ENCODE measurements around the gene RNF4.

Gene RNF4

GRCh38 chr4:2437475-2438215 is 31.3 kb upstream of the RNF4 start:
- CTCF ChIA-PET, result interaction anchor here (1.3 to 2.2 kb wide), 4 partner anchors 12 to 22 kb away, joined by 3 to 19 read pairs (median 8); partner anchors contain the start of gene CFAP99

GRCh38 chr4:2438822-2439718 is 29.8 kb upstream of the RNF4 start:
- peaks cover 0 to 12% (median 9%) of the 10 kb centered on the region in 4 experiments for H3K4me1 ChIP-seq (ENCODE audit: control extremely low read depth in 1 of 4, control insufficient read depth in 4 of 4, insufficient read depth in 4 of 4, low read length in 3 of 4)
- no peak overlapping the region for H3K27ac ChIP-seq (ENCODE audit: insufficient read depth in 1 of 2, low read depth in 1 of 2, low read length in 2 of 2, poor library complexity in 1 of 2, severe bottlenecking in 2 of 2)
- H3K4me3 ChIP-seq (ENCODE audit: control insufficient read depth in 1 of 7, extremely low read depth in 1 of 7, insufficient read depth in 4 of 7, low read depth in 2 of 7, low read length in 6 of 7), result no peak overlapping the region
- no peaks in the 10 kb centered on the region for H3K27me3 ChIP-seq (replicated peaks in 2 of 5; ENCODE audit: control insufficient read depth in 4 of 5, insufficient read depth in 5 of 5, low read length in 4 of 5)
- no peaks in the 10 kb centered on the region for H3K9me3 ChIP-seq (ENCODE audit: control extremely low read depth in 1 of 5, control insufficient read depth in 4 of 5, insufficient read depth in 2 of 5, low read depth in 1 of 5, low read length in 4 of 5)
- 98% methylated on average over 12 of the region's 16 CpGs for WGBS (ENCODE audit: insufficient coverage)
- ChIA-PET CTCF (interaction anchor here (0.6 to 1.5 kb wide), 3 partner anchors 13 to 219 kb away, joined by 3 to 4 read pairs (median 4); no protein-coding TSS in a partner anchor), POLR2A (no interaction called here)
- no peak for DNase-seq
- H3K36me3 ChIP-seq (ENCODE audit: control insufficient read depth in 4 of 4, insufficient read depth in 4 of 4, low read length in 3 of 4), result no peaks in the 10 kb centered on the region

More at GRCh38 chr4:2437475-2438215, 31.3 kb upstream of the RNF4 start:
- no peaks in the 10 kb centered on the region for H3K27me3 ChIP-seq (replicated peaks in 2 of 5; ENCODE audit: control insufficient read depth in 4 of 5, insufficient read depth in 5 of 5, low read length in 4 of 5)
- 84% methylated on average over 20 of the region's 25 CpGs for WGBS (ENCODE audit: insufficient coverage)
- H3K9me3 ChIP-seq (ENCODE audit: control extremely low read depth in 1 of 5, control insufficient read depth in 4 of 5, insufficient read depth in 2 of 5, low read depth in 1 of 5, low read length in 4 of 5), result no peaks in the 10 kb centered on the region
- no peak overlapping the region for H3K4me3 ChIP-seq (ENCODE audit: control insufficient read depth in 1 of 7, extremely low read depth in 1 of 7, insufficient read depth in 4 of 7, low read depth in 2 of 7, low read length in 6 of 7)
- H3K27ac ChIP-seq (ENCODE audit: insufficient read depth in 1 of 2, low read depth in 1 of 2, low read length in 2 of 2, poor library complexity in 1 of 2, severe bottlenecking in 2 of 2), result no peak overlapping the region
- DNase-seq, result no peak
- H3K4me1 ChIP-seq (ENCODE audit: control extremely low read depth in 1 of 4, control insufficient read depth in 4 of 4, insufficient read depth in 4 of 4, low read length in 3 of 4), result peaks cover 0 to 6% (median 2%) of the 10 kb centered on the region in 4 experiments
- no peaks in the 10 kb centered on the region for H3K36me3 ChIP-seq (ENCODE audit: control insufficient read depth in 4 of 4, insufficient read depth in 4 of 4, low read length in 3 of 4)
- POLR2A ChIA-PET, result no interaction called here

DNA sequence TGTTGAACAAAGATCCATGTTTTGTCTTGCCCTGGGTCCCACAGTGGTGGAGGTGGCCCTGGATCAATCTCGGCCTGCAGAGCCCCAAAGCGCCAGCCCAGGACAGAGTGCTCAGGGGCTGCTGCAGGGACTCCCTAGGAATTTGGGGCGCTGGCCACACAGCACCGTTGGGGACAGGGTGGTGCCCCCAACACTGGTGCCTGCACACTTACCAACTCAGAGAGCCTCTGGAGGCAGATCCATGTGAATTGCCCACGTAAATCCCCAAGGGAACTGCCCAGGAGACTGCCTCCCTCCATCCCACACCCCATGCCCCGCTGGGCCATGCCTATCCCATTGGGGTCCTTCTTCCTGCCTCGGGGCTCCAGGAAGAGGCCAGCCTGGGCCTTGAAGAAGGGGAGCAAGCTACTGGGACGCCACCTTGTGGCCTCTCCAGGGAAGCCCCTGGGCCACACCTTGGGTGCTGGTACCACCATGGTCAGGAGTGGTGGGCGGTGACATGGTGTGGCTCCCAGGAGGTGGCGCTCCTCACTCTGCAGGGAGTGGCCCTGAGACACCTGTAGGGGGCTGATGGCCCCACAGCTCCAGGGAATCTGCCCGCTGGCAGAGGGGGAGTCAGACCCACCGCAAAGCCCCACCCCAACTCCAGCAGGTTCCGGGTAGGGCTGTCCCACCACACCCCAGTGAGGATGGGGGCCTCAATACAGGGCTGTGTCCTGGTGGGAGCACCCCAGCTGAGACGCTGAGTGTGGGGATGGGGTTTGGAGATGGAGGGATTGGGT is 27.3 kb upstream of the RNF4 start:
- H3K9me3 ChIP-seq (ENCODE audit: control extremely low read depth in 1 of 5, control insufficient read depth in 4 of 5, insufficient read depth in 2 of 5, low read depth in 1 of 5, low read length in 4 of 5), result no peaks in the 10 kb centered on the region
- peak; percentile 88 to 89 (median 89) for DNase-seq
- ChIA-PET POLR2A (interaction anchor here (0.8 kb wide), 1 partner anchor 44 kb away, joined by 3 read pairs; no protein-coding TSS in a partner anchor), CTCF (interaction anchor here (0.6 to 3.2 kb wide), 22 partner anchors 10 to 234 kb away, joined by 3 to 26 read pairs (median 4); partner anchors contain the start of gene RNF4)
- H3K27me3 ChIP-seq (replicated peaks in 2 of 5; ENCODE audit: control insufficient read depth in 4 of 5, insufficient read depth in 5 of 5, low read length in 4 of 5), result no peaks in the 10 kb centered on the region
- WGBS (ENCODE audit: insufficient coverage), result 55% methylated on average over 9 of the region's 14 CpGs
- no peak overlapping the region for H3K4me3 ChIP-seq (ENCODE audit: control insufficient read depth in 1 of 7, extremely low read depth in 1 of 7, insufficient read depth in 4 of 7, low read depth in 2 of 7, low read length in 6 of 7)
- no peaks in the 10 kb centered on the region for H3K36me3 ChIP-seq (ENCODE audit: control insufficient read depth in 4 of 4, insufficient read depth in 4 of 4, low read length in 3 of 4)
- peaks cover 0 to 16% (median 13%) of the 10 kb centered on the region in 4 experiments for H3K4me1 ChIP-seq (ENCODE audit: control extremely low read depth in 1 of 4, control insufficient read depth in 4 of 4, insufficient read depth in 4 of 4, low read length in 3 of 4)
- H3K27ac ChIP-seq (ENCODE audit: insufficient read depth in 1 of 2, low read depth in 1 of 2, low read length in 2 of 2, poor library complexity in 1 of 2, severe bottlenecking in 2 of 2), result no peak overlapping the region

DNA sequence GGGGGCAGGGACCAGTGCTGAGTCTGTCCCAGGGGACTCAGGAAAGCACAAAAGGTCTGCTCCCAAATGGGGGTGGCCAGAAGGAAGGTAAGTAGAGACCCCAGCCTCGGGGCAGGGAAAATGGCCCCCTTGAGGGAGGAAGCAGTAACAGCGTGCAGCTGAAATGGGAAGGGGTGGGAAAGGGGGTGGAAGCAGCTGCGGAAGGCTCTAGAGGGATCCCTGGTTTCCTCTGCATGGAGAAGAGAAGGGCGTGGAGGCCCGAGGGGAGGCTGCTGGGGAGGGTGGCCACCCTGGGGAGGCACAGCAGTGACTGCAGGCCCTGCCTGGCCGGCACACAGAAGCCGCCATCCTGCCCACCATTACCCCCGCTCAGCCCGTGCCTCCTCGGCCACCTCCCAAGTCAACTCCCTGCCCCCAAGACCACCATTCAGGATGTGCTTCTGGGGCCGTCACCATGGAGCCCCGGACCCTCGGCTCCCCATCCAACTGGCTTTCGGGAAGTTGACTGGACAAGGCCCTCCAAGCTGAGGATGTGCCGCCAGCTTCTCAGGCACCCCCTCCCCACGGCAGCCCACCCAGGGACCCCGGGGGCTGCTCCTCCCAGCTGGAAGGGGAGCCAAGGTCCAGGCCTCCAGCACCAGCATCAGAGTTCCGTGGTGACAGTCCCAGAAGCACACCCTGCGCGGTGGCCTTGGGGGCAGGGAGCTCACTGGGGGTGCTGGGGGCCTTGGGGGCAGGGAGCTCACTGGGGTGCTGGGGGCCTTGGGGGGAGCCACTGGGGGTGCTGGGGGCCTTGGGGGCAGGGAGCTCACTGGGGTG is 26.5 kb upstream of the RNF4 start:
- CTCF ChIA-PET, result interaction anchor here (0.6 to 3.2 kb wide), 26 partner anchors 8 to 235 kb away, joined by 3 to 26 read pairs (median 4); partner anchors contain the start of gene RNF4
- no peaks in the 10 kb centered on the region for H3K36me3 ChIP-seq (ENCODE audit: control insufficient read depth in 4 of 4, insufficient read depth in 4 of 4, low read length in 3 of 4)
- no peak for DNase-seq
- no peaks in the 10 kb centered on the region for H3K27me3 ChIP-seq (replicated peaks in 2 of 5; ENCODE audit: control insufficient read depth in 4 of 5, insufficient read depth in 5 of 5, low read length in 4 of 5)
- 80% methylated on average over 12 of the region's 20 CpGs for WGBS (ENCODE audit: insufficient coverage)
- no peak overlapping the region for H3K4me3 ChIP-seq (ENCODE audit: control insufficient read depth in 1 of 7, extremely low read depth in 1 of 7, insufficient read depth in 4 of 7, low read depth in 2 of 7, low read length in 6 of 7)
- peaks cover 0 to 16% (median 13%) of the 10 kb centered on the region in 4 experiments for H3K4me1 ChIP-seq (ENCODE audit: control extremely low read depth in 1 of 4, control insufficient read depth in 4 of 4, insufficient read depth in 4 of 4, low read length in 3 of 4)
- H3K27ac ChIP-seq (ENCODE audit: insufficient read depth in 1 of 2, low read depth in 1 of 2, low read length in 2 of 2, poor library complexity in 1 of 2, severe bottlenecking in 2 of 2), result no peak overlapping the region
- no peaks in the 10 kb centered on the region for H3K9me3 ChIP-seq (ENCODE audit: control extremely low read depth in 1 of 5, control insufficient read depth in 4 of 5, insufficient read depth in 2 of 5, low read depth in 1 of 5, low read length in 4 of 5)
- POLR2A ChIA-PET, result no interaction called here

DNA sequence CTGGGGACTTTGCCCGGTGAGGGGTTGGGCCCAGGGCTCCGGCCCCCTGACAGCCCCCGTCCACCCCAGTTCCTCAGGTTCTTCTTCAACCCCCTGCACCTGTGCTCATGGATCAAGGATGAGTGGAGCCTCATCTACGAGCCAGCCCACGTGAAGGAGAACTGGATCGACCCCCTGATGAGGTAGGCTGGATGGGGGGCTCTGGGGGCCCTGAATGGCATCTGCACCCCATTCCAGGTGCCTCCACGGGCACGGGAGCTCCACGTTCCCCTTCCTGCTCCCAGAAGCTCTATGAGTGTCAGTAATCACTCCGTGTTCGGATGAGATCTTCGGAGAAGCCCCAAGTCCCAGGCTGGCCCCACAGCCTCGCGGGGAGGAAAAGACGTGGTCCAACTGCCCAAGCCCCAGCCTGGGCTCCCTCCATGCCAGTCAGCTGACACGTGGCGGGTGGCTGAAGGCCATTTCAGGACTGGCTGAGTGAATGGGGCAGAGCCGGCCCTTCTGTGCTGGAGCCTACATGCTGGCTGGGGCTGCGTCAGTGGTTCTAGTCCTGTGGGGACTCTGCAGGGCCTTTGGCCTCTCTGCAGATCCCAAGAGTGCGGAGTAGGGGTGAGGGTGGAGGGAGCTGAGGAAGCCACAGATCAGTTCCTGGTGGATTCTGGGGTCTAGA is 25.7 kb upstream of the RNF4 start:
- H3K36me3 ChIP-seq (ENCODE audit: control insufficient read depth in 4 of 4, insufficient read depth in 4 of 4, low read length in 3 of 4), result no peaks in the 10 kb centered on the region
- no peak overlapping the region for H3K27ac ChIP-seq (ENCODE audit: insufficient read depth in 1 of 2, low read depth in 1 of 2, low read length in 2 of 2, poor library complexity in 1 of 2, severe bottlenecking in 2 of 2)
- POLR2A ChIA-PET, result no interaction called here
- H3K4me3 ChIP-seq (ENCODE audit: control insufficient read depth in 1 of 7, extremely low read depth in 1 of 7, insufficient read depth in 4 of 7, low read depth in 2 of 7, low read length in 6 of 7), result no peak overlapping the region
- CTCF ChIA-PET, result interaction anchor here (0.6 to 3.2 kb wide), 17 partner anchors 8 to 223 kb away, joined by 3 to 26 read pairs (median 7); no protein-coding TSS in a partner anchor
- H3K27me3 ChIP-seq (replicated peaks in 2 of 5; ENCODE audit: control insufficient read depth in 4 of 5, insufficient read depth in 5 of 5, low read length in 4 of 5), result no peaks in the 10 kb centered on the region
- no peaks in the 10 kb centered on the region for H3K9me3 ChIP-seq (ENCODE audit: control extremely low read depth in 1 of 5, control insufficient read depth in 4 of 5, insufficient read depth in 2 of 5, low read depth in 1 of 5, low read length in 4 of 5)
- DNase-seq, result no peak
- 95% methylated on average over 13 of the region's 20 CpGs for WGBS (ENCODE audit: insufficient coverage)
- peaks cover 0 to 16% (median 13%) of the 10 kb centered on the region in 4 experiments for H3K4me1 ChIP-seq (ENCODE audit: control extremely low read depth in 1 of 4, control insufficient read depth in 4 of 4, insufficient read depth in 4 of 4, low read length in 3 of 4)
